Measurements from ENCODE around the gene KIAA1328.

DNA sequence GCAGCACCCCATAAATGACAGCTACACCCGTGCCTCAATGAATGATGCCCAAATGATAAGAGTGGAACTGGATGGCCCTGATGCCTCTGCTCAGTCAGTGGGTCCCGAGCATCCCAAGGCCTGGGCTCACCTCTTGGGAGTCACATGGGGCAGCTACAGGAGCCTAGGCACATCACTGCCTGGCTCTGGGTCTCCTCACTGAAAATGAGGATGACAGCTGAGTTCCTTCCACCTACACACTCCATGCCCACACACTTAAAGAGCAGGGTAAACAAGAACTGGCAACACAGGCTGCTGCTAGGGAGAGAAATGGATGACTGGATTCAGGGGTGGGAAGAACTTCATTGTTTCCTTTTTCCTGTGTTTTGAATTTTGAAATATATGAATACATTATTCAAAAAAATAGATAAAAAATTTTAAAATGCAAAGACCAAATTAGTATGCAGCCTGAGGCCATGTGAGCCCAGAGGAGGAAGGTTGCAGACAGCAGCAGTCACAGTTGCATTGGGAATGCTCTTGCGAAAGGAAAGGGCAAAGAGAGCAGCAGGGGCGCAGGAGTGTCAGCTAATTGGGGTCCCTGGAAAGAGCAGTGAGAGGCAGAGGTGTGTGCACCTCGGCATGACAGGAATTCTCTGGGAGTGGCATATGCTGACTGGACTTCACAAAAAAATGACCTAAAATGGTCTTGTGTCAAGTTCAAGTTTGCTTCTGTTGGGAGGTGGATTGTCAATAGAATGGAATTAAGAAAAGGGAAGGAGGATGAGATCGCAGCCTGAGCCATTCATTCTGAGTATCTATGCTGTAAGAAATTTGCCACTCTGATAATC, 409.6 kb downstream of the KIAA1328 start:
- TF ChIP-seq, protein P1, sequence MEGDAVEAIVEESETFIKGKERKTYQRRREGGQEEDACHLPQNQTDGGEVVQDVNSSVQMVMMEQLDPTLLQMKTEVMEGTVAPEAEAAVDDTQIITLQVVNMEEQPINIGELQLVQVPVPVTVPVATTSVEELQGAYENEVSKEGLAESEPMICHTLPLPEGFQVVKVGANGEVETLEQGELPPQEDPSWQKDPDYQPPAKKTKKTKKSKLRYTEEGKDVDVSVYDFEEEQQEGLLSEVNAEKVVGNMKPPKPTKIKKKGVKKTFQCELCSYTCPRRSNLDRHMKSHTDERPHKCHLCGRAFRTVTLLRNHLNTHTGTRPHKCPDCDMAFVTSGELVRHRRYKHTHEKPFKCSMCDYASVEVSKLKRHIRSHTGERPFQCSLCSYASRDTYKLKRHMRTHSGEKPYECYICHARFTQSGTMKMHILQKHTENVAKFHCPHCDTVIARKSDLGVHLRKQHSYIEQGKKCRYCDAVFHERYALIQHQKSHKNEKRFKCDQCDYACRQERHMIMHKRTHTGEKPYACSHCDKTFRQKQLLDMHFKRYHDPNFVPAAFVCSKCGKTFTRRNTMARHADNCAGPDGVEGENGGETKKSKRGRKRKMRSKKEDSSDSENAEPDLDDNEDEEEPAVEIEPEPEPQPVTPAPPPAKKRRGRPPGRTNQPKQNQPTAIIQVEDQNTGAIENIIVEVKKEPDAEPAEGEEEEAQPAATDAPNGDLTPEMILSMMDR (IDR thresholded peaks at IDR 0.05; ENCODE audit: low read depth, low read length, missing input control), result no peak
- TF ChIP-seq, protein P2, sequence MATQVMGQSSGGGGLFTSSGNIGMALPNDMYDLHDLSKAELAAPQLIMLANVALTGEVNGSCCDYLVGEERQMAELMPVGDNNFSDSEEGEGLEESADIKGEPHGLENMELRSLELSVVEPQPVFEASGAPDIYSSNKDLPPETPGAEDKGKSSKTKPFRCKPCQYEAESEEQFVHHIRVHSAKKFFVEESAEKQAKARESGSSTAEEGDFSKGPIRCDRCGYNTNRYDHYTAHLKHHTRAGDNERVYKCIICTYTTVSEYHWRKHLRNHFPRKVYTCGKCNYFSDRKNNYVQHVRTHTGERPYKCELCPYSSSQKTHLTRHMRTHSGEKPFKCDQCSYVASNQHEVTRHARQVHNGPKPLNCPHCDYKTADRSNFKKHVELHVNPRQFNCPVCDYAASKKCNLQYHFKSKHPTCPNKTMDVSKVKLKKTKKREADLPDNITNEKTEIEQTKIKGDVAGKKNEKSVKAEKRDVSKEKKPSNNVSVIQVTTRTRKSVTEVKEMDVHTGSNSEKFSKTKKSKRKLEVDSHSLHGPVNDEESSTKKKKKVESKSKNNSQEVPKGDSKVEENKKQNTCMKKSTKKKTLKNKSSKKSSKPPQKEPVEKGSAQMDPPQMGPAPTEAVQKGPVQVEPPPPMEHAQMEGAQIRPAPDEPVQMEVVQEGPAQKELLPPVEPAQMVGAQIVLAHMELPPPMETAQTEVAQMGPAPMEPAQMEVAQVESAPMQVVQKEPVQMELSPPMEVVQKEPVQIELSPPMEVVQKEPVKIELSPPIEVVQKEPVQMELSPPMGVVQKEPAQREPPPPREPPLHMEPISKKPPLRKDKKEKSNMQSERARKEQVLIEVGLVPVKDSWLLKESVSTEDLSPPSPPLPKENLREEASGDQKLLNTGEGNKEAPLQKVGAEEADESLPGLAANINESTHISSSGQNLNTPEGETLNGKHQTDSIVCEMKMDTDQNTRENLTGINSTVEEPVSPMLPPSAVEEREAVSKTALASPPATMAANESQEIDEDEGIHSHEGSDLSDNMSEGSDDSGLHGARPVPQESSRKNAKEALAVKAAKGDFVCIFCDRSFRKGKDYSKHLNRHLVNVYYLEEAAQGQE (IDR thresholded peaks at IDR 0.05), result no peak
